NAMALWA (cell line): ENCODE results near the gene LSR.
"Not testable (repeated sequence)": the region's sequence is repeated elsewhere in the genome, so short reads cannot be mapped to it uniquely, and the experiment has no call there.

Experiments
- DNase-seq: peaks from one replicate; pipeline ENCODE4 v3.0.0-alpha.2; 2015; ENCODE audit warnings: low spot score

LSR gene

DNA sequence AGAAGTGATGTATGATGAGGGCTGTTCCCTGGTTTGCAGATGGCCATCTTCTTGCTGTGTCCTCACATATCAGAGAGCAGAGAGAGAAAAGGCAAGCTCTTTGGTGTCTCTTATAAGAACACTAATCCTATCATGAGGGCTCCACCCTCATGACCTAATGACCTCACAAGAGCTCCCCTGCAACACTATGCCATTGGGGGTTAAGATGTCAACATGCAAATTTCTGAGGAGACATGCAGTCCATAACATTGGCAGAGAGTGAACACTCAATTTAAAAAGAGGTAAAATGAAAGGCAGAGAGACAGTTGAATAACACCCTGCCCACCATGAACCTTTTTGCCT is 31.2 kb upstream of the LSR start:
- DNase-seq: peak; percentile 39

DNA sequence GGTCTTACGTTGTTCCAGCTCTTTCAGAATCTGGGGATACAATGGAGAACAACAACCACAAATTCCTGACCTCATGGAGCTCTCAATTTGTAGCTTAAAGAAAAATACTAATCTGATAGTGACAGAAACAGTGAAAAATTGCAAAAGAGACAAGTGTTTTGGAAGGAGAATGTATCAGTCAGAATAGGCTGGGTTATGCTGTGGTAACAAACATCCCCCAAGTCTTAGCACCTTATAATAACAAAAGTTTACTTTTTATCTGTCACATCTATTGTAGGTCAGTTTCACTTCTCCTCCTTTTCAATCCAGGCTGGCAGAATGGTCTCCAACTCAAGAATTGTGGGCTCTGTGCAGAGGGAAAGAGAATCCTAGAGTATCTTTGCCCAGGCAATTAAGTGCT is 29.8 kb upstream of the LSR start:
- DNase-seq: no peak

DNA sequence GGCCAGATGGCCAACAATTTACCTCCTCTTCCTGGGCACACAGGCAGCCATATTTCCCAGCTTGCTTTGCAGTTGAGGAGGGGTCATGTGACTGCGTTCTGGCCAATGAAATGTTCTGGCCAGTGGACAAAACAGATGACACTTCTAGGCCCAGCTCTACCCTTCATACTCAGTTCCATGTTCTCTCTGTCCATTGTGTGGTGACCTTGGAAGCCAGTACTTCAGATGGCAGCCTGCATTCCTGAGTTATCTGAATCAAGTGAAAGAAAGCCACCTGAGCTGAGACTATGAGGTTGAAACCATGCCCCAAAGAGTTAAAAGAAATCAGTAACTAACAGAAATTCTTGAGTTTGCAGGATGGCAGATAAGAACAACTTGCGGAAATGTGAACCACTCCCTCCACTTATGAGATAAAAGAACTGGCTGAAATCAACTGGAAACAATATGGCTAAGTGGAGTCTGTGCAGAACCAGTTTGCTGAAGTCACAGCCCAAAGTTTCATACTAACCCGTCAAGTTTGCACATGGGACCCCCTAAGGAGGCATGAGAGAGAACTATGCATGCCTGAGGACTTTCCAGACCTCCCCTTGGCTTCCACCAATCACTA is 28.4 kb upstream of the LSR start:
- peak; percentile 21 for DNase-seq

DNA sequence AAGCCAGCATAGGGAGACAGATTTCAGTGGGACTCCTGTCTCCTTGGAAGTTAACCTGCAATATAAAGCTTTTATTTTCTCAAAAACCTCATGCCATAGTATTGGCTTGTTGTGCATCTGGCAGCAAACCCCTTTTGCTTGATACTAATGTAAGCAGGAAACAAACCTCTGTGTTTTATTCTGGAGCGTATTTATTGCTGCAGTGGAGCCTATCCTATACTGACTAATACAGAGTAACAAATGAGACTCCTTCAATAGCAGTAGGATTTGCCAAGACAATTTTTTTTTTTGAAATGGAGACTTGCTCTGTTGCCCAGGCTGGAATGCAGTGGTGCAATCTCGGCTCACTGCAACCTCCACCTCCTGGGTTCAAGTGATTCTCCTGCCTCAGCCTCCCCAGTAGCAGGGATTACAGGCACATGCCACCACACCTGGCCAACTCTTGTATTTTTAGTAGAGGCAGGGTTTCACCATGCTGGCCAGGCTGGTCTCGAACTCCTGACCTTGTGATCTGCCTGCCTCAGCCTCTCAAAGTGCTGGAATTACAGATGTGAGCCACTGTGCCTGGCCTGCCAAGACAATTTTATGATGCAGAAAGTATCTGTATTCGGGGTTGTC is 27.7 kb upstream of the LSR start:
- not testable (repeated sequence) for DNase-seq

DNA sequence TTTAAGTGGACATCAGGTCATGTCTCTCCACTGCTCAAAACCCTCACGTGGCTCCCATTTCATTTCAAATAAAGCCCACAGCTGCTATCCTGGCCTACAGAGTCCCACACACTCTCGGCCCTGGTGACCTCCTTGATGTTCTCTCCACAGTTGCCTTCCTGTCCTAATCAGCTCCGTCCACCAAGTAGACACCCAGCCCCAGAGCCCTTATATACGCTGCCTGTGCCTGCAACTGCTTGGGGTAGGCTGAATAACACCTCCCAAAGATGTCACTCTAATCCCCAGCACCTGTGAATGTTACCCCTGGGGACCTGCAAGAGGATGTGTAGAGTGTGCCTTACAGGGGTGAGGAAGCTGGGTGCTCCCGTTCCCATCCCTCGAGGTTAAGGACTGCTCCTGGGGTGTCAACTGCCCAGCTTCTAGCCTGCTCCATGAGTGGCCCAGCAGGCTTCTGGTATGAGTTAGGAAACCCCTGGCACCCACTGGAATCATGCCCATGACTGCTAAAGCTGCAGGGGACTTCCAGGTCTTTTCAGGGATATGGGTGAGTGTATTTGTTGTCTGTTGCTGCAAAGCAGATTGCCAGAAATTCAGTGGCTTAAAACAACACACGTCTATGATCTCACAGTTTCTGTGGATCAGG is 26.3 kb upstream of the LSR start:
- DNase-seq: no peak

DNA sequence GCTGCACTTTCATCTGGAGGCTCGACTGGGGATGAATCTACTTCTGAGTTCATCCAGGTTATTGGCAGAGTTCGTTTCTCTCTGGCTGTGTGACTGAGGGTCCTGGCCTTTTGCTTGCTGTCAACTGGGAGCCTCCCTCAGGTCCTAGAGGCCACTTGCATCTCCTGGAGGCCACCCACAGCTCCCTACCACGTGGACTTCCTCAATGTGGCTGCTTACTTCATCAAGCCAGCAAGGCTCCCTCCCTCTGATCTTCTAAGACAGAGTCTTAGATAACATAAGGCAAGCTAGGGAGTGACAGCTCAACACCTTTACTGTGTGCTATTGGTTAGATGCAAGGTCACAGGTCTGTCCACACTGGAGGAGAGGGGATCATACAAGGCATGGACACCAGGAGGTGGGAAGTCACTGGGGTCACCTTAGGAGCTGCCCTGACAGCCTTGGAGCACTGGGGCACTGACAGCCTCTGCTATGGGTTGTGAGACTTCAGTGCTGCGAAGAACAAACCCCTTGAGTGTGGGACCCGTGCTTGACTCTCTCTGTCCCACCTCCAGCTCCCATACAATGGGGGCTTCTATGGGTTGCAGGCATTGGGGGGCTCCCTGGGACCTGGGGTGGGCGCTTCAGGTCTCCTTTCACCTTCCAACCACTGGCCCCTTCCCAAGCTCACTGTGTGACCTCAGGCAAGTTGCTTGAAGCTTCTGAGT is 25.6 kb upstream of the LSR start:
- no peak for DNase-seq

DNA sequence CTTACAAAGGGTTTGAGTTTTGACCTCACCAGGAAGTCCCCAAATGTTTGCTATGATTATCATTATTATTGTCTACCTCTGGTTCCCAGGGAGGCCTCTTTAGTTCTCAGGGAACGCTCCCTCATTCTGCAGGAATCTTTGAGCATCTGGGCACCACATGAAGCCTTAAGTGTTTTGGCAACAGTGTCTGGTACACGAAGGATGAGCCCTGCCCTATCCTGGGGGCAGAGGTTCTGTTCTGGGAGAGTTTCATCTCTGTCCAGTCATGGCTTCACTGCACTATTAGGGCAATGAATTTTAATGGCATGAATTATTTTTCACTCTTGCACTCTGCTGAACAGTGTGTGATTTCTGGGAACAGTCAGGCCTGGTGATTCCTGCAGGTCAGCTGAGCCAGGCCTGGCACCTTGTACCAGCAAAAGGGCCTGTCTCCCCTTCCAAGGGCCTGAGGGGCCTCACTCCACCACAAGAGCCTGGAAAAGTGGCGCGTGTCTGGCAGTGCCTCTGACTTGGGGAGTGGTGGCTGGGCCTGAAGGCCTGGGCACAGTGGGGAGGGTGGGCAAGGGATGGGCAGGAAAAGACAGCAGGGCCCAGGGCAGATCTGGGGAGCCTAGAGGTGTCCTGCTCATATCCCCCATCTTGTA is 24.8 kb upstream of the LSR start:
- DNase-seq: no peak

DNA sequence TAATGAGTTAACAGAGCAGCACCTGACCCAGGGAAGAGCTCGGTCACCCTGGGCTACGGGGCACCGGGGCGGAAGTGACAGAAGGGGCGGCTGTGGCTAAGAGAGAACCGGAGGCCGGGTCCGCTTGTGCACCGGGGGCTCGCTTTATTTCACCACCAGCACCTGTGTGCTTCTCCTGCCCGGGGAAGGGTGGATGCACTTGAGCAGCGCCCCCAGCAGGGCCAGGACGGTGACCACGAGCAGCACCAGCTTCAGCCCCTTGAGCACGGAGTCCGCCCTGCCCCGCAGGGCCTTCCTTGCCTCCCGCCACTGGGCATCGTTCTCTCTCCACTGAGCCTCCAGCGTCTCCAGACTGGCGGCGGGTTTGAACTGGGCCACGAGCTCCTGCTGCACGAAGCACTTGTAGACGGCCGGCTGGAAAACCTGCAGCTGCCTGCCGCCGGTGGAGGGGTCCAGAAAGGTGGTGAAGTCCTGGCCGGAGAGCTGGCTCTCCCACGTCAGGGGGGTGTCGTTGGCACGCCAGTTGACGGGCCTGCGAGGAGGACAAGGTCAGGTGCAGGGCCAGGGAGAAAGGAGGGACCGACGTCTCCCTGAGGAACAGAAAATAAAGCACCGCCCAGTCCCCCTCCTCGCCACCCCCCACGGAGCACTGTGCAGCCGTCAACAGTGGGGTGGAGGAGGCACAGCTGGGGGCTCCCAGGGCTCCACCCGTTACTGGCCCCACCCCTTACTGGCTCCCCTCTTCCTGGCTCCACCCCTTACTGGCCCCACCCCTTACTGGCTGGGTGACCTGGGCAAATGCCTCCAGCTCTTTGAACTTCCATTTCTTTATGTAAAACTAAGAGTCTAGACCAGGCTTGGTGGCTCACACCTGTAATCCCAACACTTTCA is 23.9 kb upstream of the LSR start:
- peak; percentile 61 for DNase-seq

DNA sequence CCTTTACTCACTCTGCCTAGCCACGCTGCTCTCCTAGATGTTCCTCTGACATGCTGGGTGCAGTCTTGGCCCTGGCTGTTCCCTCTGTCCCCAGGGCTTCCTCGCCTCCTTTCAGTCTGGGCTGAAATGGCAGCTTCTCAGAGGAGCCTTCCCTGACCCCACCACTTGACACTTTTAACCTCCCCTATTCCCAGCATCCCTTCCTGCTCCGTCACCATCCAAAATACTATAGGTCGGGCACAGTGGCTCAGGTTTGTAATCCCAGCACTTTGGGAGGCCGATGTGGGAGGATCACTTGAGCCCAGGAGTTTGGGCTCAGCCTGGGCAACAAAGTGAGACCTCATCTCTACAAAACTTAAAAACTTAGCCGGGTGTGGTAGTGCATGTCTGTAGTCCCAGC is 22.9 kb upstream of the LSR start:
- DNase-seq: no peak

DNA sequence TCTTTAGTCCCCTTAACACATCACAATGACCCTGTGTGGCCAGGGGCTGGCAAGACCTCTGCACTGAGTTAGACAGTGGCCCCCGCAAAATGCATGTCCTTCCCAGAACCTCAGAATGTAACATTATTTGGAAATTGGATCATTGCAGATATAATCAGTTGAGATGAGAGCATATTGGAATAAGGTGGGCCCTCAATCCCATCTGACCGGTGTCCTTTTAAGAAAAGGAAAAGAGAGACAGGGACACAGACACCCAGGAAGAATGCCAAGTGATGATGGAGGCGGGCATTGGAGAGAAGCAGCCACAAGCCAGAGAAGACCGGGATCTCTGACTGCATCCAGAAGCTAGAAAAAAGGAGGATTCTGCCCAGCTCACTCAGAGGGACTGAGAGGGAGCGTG is 22.1 kb upstream of the LSR start:
- DNase-seq: no peak

DNA sequence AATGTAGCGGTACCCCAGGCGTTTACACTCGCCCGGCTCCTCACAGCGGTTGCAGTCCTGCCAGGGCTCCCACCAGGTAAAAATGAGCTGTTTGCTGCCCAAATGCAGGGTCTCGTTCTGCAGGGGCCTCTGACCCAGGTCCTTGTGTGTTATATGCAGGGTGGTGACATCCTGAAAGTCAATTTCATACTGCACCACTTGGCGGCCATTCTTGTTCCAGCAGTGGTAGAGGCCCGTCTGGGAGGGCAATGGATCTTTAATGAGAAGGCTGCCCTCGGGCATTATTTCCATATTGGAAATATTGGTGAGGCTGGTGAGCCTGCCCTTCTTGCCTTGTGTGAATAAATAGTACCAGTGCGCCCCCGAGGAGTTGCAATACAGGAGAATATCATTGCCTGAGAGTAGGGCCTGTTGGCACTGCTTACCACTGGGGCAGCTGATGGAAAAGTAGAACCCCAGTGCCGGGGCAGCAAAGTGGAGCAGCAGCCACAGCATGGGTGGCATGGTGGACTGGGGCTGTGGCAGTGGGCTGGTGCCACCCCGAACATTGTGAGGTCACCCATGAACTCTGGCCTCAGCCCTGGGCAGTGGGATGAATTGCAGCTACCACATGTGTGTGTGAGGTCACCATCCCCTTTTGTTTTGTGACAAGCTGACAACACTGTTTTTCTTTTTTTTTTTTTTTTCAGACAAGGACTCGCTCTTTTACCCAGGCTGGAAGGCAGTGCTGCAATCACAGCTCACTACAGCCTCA is 20.4 kb upstream of the LSR start, which contains the start of gene FAM187B:
FAM187B (minus strand) TSS at position 563 of the 754 bp plus-strand sequence; CDS start at position 504, 59 bp downstream.
- no peak for DNase-seq

DNA sequence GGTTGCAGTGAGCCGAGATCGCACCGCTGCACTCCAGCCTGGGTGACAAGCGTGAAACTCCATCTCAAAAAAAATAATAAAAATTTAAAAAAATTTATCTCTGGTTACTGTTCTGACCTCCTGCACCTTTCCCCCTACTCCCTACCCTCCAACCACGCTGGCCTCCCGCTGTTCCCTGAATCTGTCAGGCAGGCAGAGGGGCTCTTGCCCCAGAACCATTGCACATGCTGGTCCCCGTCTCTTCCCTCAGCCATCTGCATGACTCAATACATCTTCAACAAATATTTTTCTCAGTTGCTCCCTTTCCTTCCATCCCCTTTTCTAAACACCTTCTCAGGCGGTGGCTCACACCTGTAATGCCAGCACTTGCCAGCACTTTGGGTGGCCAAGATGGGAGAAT is 19.2 kb upstream of the LSR start:
- no peak for DNase-seq

DNA sequence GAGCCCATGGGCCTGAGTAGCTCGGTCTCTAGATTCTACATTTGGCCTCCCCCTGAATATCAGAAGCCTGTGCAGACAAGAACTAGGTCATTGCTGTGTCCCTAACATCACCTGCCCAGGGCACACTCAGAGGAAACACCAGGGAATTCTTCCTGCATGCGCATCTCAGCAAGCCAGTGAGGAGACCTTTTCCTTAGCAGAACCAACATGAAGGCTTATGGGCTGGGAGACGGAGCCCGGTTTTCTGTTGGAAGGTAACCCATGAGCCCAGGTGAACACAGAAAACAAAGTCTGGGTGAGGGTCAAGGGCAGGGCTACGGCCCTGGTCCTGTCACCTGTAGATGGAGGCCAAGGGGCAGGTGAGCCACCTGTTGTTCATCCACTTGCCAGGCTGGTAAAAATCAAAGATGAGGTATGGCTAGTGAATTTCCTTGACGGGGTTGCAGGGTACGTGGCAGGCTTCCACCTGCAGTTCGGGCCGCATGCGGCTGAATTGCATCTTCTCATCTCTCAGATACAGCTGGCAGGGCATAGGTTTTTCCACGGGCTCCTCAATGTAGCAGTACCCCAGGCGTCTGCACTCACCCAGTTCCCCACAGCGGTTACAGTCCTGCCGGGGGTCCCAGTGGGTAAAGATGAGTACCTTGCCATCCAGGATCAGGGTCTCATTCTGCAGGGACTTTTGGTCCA is 16.7 kb upstream of the LSR start:
- no peak for DNase-seq

DNA sequence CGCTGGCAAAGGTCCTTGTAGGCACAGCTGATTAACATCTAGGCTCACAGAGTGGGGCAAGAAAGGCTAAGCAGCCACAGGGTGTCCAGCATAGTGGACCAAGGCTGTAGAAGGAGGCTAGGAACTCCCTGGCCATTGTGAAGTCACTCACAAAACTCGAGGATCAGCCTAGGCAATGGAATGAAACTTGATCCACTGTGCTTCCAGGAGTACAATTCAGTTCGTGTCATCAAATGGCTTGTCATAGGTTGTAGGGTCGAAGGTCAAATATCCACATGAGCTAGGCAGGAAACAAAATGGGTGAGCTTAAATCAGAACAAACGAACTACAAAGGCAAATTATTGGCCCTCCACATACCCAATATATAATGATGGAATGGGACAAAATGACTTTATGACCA is 15.9 kb upstream of the LSR start:
- no peak for DNase-seq

DNA sequence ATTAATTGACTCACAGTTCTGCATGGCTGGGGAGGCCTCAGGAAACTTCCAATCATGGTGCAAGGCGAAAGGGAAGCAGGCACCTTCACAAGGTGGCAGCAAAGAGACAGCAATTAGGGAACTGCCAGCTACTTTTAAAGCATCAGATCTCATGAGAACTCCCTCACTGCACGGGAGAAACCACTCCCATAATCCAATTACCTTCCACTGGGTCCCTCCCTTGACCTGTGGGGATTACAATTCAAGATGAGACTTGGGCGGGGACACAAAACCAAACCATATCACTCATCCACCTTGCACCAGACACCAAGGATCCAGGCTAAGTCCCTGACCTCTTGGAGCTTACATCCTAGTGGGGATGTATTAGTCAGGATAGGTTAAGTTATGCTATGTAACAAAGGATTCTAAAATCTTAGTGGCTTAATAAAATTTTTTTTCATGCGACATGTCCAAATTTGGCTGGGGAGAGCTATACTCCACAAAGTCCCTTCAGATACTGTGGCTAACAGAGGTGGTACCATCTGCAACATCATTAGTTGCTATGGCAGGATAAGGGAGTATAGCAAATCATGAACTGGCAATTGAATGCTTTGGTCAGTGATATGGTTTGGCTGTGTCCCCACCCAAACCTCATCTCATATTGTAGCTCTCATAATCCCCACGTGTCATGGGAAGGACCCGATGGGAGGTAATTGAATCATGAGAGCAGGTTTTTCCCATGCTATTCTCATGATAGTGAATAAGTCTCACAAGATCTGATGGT is 12.0 kb upstream of the LSR start:
- DNase-seq: peak; percentile 39

DNA sequence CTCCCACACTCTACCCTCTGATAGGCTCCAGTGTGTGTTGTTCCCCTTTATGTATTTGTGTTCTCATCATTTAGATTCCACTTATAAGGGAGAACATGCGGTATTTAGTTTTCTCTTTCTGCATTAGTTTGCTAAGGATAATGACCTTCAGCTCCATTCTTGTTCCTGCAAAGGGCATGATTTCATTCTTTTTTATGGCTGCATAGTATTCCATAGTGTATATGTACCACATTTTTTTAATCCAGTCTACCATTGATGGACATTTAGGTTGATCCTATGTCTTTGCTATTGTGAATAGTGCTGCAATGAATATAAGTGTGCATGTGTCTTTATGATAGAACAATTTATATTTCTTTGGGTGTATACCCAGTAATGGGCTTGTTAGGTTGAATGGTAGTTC is 9.2 kb upstream of the LSR start:
- DNase-seq: not testable (repeated sequence)

DNA sequence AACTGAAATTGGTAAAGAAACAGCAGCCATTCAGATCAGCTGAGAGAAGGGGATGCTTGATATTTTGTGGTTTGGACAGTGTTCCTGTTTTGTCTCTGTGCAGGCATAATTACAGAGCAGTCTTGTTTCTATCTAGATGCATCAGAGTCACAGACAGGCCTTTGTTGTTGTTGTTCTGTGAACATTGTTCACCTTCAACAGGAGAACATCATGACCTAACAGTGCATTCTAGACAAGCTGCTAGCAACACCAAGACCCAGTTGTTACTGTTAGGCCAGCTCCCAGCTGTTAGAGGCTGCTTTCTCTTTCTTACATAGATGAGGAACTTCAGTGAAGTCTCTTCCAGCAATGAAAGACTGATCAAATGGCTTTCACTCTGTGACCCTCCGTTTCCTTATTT is 8.5 kb upstream of the LSR start:
- no peak for DNase-seq

DNA sequence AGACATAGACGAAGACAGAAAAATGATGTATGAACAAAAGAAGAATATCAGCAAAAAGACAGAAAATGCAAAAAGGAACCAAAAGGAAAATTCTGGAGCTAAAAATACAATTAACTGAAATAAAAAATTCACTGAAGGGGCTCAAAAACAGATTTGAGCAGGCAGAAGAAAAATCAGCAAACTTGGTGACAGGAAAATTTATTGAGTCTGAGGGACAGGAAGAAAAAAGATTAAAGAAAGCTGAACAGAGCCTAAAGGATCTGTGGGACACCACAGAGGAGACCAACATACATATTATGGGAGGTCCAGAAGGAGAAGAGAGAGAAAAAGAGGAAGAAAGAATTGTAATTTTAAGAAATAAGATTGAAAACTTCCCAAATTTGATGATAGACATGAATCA is 7.4 kb upstream of the LSR start:
- no peak for DNase-seq

DNA sequence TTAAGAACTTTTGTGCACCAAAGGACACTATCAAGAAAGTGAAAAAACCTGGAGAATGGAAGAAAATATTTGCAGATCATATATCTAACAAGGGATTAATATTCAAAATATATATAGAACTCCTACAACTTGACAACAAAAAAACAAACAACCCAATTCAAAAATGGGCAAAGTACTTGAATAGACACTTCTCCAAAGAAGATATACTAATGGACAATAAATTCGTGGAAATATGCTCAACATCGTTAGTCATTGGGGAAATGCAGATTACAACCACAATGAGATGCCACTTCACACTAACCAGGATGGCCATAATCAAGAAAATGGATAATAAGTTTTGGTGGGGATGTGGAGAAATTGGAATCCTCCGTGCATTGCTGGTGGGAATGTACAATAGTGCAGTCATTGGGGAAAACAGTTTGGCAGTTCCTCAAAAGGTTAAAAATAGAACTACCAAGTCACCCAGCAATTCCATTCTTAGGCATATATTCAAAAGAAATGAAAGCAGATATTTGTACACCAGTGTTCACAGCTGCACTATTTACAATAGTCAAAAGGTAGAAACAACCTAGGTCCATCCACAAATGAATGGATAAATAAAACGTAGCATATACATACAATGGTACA is 2.2 kb upstream of the LSR start:
- DNase-seq: no peak
